ENCODE results near the gene TEAD3. TPM values are rescaled to one million over a fixed set of nuclear protein-coding genes. Genes with fewer than 3 reads are reported as not detected.

The TEAD3 gene
- total and polyA plus RNA-seq, 4 donors: 15.0 to 20.7 (median 18.5) TPM

DNA sequence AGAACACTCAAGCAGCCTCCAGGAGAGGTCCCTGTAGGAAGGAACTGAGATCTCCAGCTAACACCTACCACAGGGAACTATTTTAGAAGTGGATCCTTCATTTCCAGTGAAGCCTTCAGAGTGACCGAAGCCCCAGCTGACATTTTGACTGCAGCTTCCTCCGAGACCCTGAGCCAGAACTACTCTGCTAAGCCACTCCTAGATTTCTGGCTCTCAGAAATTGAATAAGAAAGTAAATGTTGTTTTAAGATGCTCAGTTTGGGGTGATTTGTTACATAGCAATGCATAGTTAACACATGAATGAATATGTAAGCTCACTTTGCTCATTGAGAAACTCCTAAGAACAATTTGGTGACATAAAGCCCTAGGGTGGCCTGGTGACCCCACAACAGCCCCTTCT is 10.3 kb upstream of the TEAD3 start:
- 81 to 95% methylated on average over 2 of the region's 2 CpGs for WGBS, 2 donors
- Histone ChIP-seq H3K4me3 (no peak overlapping the region), H3K27ac (ENCODE audit: low read depth in 1 of 2, low read length in 1 of 2) (no peak overlapping the region), H3K36me3 (ENCODE audit: control insufficient read depth in 4 of 4, insufficient read depth in 4 of 4, low read length in 4 of 4) (no peaks in the 10 kb centered on the region), H3K9ac (ENCODE audit: insufficient read depth in 1 of 2, low read length in 2 of 2) (no peak overlapping the region), H3K9me3 (ENCODE audit: control insufficient read depth in 4 of 4, insufficient read depth in 3 of 4, low read length in 3 of 4) (no peaks in the 10 kb centered on the region), H3K4me1 (ENCODE audit: control insufficient read depth in 5 of 5, insufficient read depth in 5 of 5, low read length in 5 of 5) (peaks cover 0 to 14% (median 4%) of the 10 kb centered on the region in 5 donors), H3K27me3 (ENCODE audit: control insufficient read depth in 3 of 3, insufficient read depth in 3 of 3, low read length in 2 of 3) (no peaks in the 10 kb centered on the region)
- TF ChIP-seq, protein P1, sequence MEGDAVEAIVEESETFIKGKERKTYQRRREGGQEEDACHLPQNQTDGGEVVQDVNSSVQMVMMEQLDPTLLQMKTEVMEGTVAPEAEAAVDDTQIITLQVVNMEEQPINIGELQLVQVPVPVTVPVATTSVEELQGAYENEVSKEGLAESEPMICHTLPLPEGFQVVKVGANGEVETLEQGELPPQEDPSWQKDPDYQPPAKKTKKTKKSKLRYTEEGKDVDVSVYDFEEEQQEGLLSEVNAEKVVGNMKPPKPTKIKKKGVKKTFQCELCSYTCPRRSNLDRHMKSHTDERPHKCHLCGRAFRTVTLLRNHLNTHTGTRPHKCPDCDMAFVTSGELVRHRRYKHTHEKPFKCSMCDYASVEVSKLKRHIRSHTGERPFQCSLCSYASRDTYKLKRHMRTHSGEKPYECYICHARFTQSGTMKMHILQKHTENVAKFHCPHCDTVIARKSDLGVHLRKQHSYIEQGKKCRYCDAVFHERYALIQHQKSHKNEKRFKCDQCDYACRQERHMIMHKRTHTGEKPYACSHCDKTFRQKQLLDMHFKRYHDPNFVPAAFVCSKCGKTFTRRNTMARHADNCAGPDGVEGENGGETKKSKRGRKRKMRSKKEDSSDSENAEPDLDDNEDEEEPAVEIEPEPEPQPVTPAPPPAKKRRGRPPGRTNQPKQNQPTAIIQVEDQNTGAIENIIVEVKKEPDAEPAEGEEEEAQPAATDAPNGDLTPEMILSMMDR (IDR thresholded peaks at IDR 0.05; ENCODE audit: control extremely low read depth, extremely low read depth): no peak
- ATAC-seq (ENCODE audit: insufficient read depth, low FRiP score) (no peak), DNase-seq (no peak)

GRCh38 chr6:35506536-35506935 is 9.7 kb upstream of the TEAD3 start:
- Histone ChIP-seq H3K9me3 (ENCODE audit: control insufficient read depth in 4 of 4, insufficient read depth in 3 of 4, low read length in 3 of 4) (no peaks in the 10 kb centered on the region), H3K4me1 (ENCODE audit: control insufficient read depth in 5 of 5, insufficient read depth in 5 of 5, low read length in 5 of 5) (peaks cover 0 to 11% (median 4%) of the 10 kb centered on the region in 5 donors), H3K36me3 (ENCODE audit: control insufficient read depth in 4 of 4, insufficient read depth in 4 of 4, low read length in 4 of 4) (no peaks in the 10 kb centered on the region), H3K27me3 (ENCODE audit: control insufficient read depth in 3 of 3, insufficient read depth in 3 of 3, low read length in 2 of 3) (no peaks in the 10 kb centered on the region), H3K4me3 (no peak overlapping the region), H3K27ac (ENCODE audit: low read depth in 1 of 2, low read length in 1 of 2) (no peak overlapping the region), H3K9ac (ENCODE audit: insufficient read depth in 1 of 2, low read length in 2 of 2) (no peak overlapping the region)
- ATAC-seq (ENCODE audit: insufficient read depth, low FRiP score) (no peak), DNase-seq (no peak)
- WGBS, 2 donors: 89 to 93% methylated on average over 3 of the region's 3 CpGs
- TF ChIP-seq, protein P1 (IDR thresholded peaks at IDR 0.05; ENCODE audit: control extremely low read depth, extremely low read depth): no peak

DNA sequence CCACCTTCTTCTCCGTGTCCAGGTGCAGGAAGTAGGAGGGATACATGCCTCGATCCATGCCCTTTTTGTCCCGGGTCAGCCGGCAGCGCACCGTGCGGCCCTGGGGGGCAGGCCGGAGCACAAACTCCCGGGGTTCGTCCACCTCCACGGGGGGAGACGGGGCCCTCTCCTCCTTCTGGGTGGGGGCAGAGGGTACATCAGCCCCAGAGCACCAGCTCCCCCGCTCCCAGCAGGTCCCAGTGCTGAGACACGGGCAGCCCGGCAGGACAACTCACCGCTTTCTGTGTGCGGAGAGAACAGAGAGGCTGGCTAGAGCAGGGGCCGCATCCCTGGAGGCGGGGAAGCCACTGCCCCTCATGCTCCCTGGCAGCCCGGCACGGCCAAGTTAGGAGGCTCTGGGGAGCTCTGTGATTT is 9.1 kb upstream of the TEAD3 start:
- Histone ChIP-seq H3K27ac (ENCODE audit: low read depth in 1 of 2, low read length in 1 of 2) (no peak overlapping the region), H3K27me3 (ENCODE audit: control insufficient read depth in 3 of 3, insufficient read depth in 3 of 3, low read length in 2 of 3) (no peaks in the 10 kb centered on the region), H3K4me3 (no peak overlapping the region), H3K9me3 (ENCODE audit: control insufficient read depth in 4 of 4, insufficient read depth in 3 of 4, low read length in 3 of 4) (no peaks in the 10 kb centered on the region), H3K9ac (ENCODE audit: insufficient read depth in 1 of 2, low read length in 2 of 2) (peak overlapping the region in 1 of 2 donors; percentile 25), H3K4me1 (ENCODE audit: control insufficient read depth in 5 of 5, insufficient read depth in 5 of 5, low read length in 5 of 5) (peaks cover 0 to 5% (median 4%) of the 10 kb centered on the region in 5 donors), H3K36me3 (ENCODE audit: control insufficient read depth in 4 of 4, insufficient read depth in 4 of 4, low read length in 4 of 4) (no peaks in the 10 kb centered on the region)
- no peak for ATAC-seq (ENCODE audit: insufficient read depth, low FRiP score)
- DNase-seq: no peak
- TF ChIP-seq, protein P1 (IDR thresholded peaks at IDR 0.05; ENCODE audit: control extremely low read depth, extremely low read depth): no peak
- WGBS, 2 donors: 53 to 66% methylated on average over 21 of the region's 21 CpGs

- no peak for ATAC-seq (ENCODE audit: insufficient read depth, low FRiP score)
- Histone ChIP-seq H3K4me1 (ENCODE audit: control insufficient read depth in 5 of 5, insufficient read depth in 5 of 5, low read length in 5 of 5) (peaks cover 0 to 7% (median 7%) of the 10 kb centered on the region in 5 donors), H3K36me3 (ENCODE audit: control insufficient read depth in 4 of 4, insufficient read depth in 4 of 4, low read length in 4 of 4) (no peaks in the 10 kb centered on the region), H3K27ac (ENCODE audit: low read depth in 1 of 2, low read length in 1 of 2) (no peak overlapping the region), H3K9me3 (ENCODE audit: control insufficient read depth in 4 of 4, insufficient read depth in 3 of 4, low read length in 3 of 4) (no peaks in the 10 kb centered on the region), H3K27me3 (ENCODE audit: control insufficient read depth in 3 of 3, insufficient read depth in 3 of 3, low read length in 2 of 3) (no peaks in the 10 kb centered on the region), H3K9ac (ENCODE audit: insufficient read depth in 1 of 2, low read length in 2 of 2) (no peak overlapping the region), H3K4me3 (no peak overlapping the region)
- TF ChIP-seq, protein P1 (IDR thresholded peaks at IDR 0.05; ENCODE audit: control extremely low read depth, extremely low read depth): no peak
- 26 to 33% methylated on average over 15 of the region's 15 CpGs for WGBS, 2 donors
- no peak for DNase-seq
These were observed 6.7 kb upstream of the TEAD3 start for GRCh38 chr6:35503534-35503933.
